Activated T-helper 17 cell treated with anti-CD3 and anti-CD28 coated beads, Interleukin-2, amount 50 U/mL, for 72 hours (primary cell): ENCODE measurements around the gene HIF1A. TPM values are rescaled to one million over a fixed set of nuclear protein-coding genes. Genes with fewer than 3 reads are reported as not detected.

ENCODE experiments used
- ATAC-seq: fragments of 150-1000 bp; cut with Tn5 transposase; replicated peaks from 2 replicates; pipeline ENCODE4 v1.10.0; 2021; ENCODE audit warnings: mild to moderate bottlenecking, moderate library complexity
- H3K27ac Mint-ChIP-seq: one replicate; pipeline ENCODE4 v1.8.0; 2022; ENCODE audit warnings: mixed read lengths
- H3K27me3 Mint-ChIP-seq: one replicate; pipeline ENCODE4 v1.8.0; 2022; ENCODE audit warnings: mixed read lengths
- H3K36me3 Mint-ChIP-seq: one replicate; pipeline ENCODE4 v1.8.0; 2022; ENCODE audit warnings: low read depth, mild to moderate bottlenecking, mixed read lengths
- H3K4me1 Mint-ChIP-seq: one replicate; pipeline ENCODE4 v1.8.0; 2022; ENCODE audit warnings: mixed read lengths
- H3K4me3 Mint-ChIP-seq: one replicate; pipeline ENCODE4 v1.8.0; 2022; ENCODE audit warnings: mild to moderate bottlenecking, mixed read lengths
- H3K9me3 Mint-ChIP-seq: one replicate; pipeline ENCODE4 v1.8.0; 2022; ENCODE audit warnings: mixed read lengths
- total RNA-seq, 2 donors: library from RNA; stranded (reverse); gene quantifications; one replicate each; pipeline ENCODE4 v1.2.3, GENCODE V29; 2022

Gene HIF1A
- total RNA-seq, 2 donors from 2014 or later: 123 to 176 TPM

GRCh38 chr14:61662437-61663311 lies 32.6 kb upstream of the HIF1A start:
- ATAC-seq: peak; percentile 83
- Mint-ChIP-seq H3K9me3 (no peaks in the 10 kb centered on the region), H3K36me3 (peaks cover 21% of the 10 kb centered on the region), H3K4me1 (peaks cover 44% of the 10 kb centered on the region), H3K27me3 (no peaks in the 10 kb centered on the region), H3K4me3 (peak overlapping the region; percentile 84), H3K27ac (peak overlapping the region; percentile 96)

DNA sequence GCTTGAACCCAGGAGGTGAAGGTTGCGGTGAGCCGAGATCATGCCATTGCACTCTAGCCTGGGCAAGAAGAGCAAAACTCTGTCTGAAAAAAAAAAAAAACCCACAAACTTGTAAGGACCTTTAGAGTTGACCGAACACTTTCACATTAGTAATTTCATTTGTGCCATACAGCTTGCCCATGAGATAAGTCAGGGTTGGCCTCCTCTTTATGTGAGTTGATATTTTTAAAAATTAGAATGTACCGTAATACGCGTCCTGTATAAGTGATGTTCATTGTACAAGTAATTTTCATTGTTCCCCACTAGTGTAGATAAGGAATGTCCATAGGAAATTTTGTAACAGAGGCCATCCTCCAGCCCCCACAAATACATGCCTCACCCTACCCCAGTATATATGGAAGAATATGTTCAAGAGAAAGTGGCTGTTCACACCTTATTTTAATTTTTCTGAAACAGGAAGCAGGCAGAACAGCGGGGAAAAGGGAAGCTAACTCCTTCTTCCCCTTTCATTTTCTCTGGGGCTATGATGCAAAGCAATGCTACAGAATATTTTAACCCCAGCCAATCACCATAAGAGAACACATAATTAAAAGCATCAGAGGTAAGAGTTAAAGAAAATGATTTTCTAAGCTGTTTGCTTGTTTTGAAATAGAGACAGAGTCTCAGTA lies 31.9 kb upstream of the HIF1A start:
- peak overlapping the region; percentile 96 for H3K27ac Mint-ChIP-seq
- peak; percentile 40 for ATAC-seq
- H3K27me3 Mint-ChIP-seq: no peaks in the 10 kb centered on the region
- H3K4me3 Mint-ChIP-seq: peak overlapping the region; percentile 84
- H3K9me3 Mint-ChIP-seq: no peaks in the 10 kb centered on the region
- peaks cover 44% of the 10 kb centered on the region for H3K4me1 Mint-ChIP-seq
- peaks cover 21% of the 10 kb centered on the region for H3K36me3 Mint-ChIP-seq

GRCh38 chr14:61668282-61668681 lies 27.0 kb upstream of the HIF1A start:
- H3K4me1 Mint-ChIP-seq: peaks cover 18% of the 10 kb centered on the region
- H3K27ac Mint-ChIP-seq: no peak overlapping the region
- no peaks in the 10 kb centered on the region for H3K9me3 Mint-ChIP-seq
- ATAC-seq: peak; percentile 81
- H3K36me3 Mint-ChIP-seq: peaks cover under 1% of the 10 kb centered on the region
- H3K4me3 Mint-ChIP-seq: no peak overlapping the region
- H3K27me3 Mint-ChIP-seq: no peaks in the 10 kb centered on the region

- H3K27me3 Mint-ChIP-seq: no peaks in the 10 kb centered on the region
- no peak overlapping the region for H3K27ac Mint-ChIP-seq
- no peak overlapping the region for H3K4me3 Mint-ChIP-seq
- no peaks in the 10 kb centered on the region for H3K36me3 Mint-ChIP-seq
- no peaks in the 10 kb centered on the region for H3K9me3 Mint-ChIP-seq
- peaks cover 7% of the 10 kb centered on the region for H3K4me1 Mint-ChIP-seq
- no peak for ATAC-seq
Observed at GRCh38 chr14:61670576-61670975, 24.7 kb upstream of the HIF1A start.

DNA sequence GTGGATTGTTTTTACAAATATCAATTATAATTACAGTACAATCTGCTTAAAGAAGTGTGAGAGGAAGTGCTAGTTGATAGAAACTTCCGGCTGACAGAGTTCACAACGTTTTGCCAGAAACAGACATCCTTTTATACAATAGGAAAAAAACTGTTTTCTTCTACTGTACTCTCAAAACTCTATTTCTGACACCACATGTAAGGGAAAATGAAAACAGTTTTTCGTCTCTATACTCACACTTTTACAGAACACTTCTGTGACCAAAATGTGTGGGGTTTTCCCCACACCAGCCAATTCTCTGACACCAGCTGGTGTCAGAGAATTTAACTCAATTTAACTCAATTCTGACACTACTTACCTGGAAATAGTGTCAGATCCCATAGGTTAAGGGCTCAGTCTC lies 24.2 kb upstream of the HIF1A start:
- ATAC-seq: peak; percentile 85
- Mint-ChIP-seq H3K36me3 (no peaks in the 10 kb centered on the region), H3K4me3 (no peak overlapping the region), H3K4me1 (peaks cover 4% of the 10 kb centered on the region), H3K27me3 (no peaks in the 10 kb centered on the region), H3K27ac (no peak overlapping the region), H3K9me3 (no peaks in the 10 kb centered on the region)

DNA sequence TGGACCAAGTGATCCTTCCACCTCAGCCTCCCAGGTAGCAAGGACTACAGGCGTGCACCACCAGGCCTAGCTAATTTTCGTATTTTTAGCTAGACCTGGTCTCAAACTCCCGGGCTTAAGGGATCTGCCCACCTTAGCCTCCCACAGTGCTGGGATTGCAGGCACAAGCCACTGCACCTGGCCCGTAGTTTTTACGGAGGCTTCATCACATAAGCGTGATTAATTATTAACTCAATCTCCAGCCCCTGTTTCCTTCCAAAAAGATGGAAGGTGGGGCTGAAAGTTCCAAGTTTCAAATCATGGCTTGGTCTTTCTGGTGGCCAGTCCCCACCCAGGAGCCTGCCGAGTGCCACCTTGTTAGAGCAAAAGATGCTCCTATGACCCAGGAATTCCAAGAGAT lies 22.5 kb upstream of the HIF1A start:
- Mint-ChIP-seq H3K36me3 (no peaks in the 10 kb centered on the region), H3K9me3 (no peaks in the 10 kb centered on the region), H3K4me3 (no peak overlapping the region), H3K4me1 (peaks cover 4% of the 10 kb centered on the region), H3K27me3 (no peaks in the 10 kb centered on the region), H3K27ac (no peak overlapping the region)
- no peak for ATAC-seq

DNA sequence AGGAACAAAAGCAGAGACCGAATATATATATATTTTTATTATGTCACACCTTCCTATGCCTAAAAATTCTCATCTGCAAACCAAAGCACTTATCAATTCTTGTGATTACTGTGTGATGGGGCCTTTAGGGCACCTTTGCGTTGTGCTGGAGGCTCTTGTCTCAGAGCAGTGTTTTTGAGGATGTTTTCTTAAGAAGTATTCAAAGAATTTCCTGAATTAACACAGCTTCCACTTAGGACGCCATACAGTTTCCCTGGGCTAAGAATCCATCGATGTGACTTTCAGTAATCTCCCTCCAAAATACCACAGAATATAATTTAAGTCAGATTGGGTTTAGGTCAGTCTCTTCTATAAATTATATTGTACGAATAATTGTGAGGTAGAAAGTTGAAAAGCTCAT lies 22.0 kb upstream of the HIF1A start:
- H3K9me3 Mint-ChIP-seq: no peaks in the 10 kb centered on the region

GRCh38 chr14:61675291-61675690 lies 20.0 kb upstream of the HIF1A start:
- no peaks in the 10 kb centered on the region for H3K27me3 Mint-ChIP-seq
- no peak overlapping the region for H3K27ac Mint-ChIP-seq
- no peak overlapping the region for H3K4me3 Mint-ChIP-seq
- H3K4me1 Mint-ChIP-seq: peaks cover 4% of the 10 kb centered on the region
- no peaks in the 10 kb centered on the region for H3K36me3 Mint-ChIP-seq
- ATAC-seq: no peak
- no peaks in the 10 kb centered on the region for H3K9me3 Mint-ChIP-seq

More for the DNA sequence above, 22.0 kb upstream of the HIF1A start:
- Mint-ChIP-seq H3K4me1 (peaks cover 4% of the 10 kb centered on the region), H3K4me3 (no peak overlapping the region), H3K27me3 (no peaks in the 10 kb centered on the region), H3K36me3 (no peaks in the 10 kb centered on the region), H3K27ac (no peak overlapping the region)
- no peak for ATAC-seq

DNA sequence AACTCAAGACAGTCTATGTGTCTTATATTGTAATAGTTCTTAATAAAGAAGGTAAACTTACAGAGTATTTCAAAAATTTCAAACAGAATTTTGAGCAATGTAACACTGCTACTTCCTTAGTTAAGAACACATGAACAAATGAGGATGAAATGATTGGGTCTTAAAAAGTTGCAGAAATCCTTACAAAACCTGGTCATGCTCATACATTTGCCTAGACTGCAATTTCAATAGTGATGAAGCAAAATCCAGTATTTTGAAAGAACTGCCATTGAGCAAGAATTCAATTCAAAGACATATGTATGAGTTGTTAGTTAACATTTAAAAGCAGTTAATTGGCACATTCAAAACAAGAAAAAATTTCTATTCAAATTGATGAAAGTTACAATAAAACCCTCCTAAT lies 17.8 kb upstream of the HIF1A start:
- Mint-ChIP-seq H3K27ac (no peak overlapping the region), H3K4me1 (no peaks in the 10 kb centered on the region), H3K4me3 (no peak overlapping the region), H3K9me3 (no peaks in the 10 kb centered on the region), H3K36me3 (no peaks in the 10 kb centered on the region), H3K27me3 (no peaks in the 10 kb centered on the region)
- ATAC-seq: no peak

DNA sequence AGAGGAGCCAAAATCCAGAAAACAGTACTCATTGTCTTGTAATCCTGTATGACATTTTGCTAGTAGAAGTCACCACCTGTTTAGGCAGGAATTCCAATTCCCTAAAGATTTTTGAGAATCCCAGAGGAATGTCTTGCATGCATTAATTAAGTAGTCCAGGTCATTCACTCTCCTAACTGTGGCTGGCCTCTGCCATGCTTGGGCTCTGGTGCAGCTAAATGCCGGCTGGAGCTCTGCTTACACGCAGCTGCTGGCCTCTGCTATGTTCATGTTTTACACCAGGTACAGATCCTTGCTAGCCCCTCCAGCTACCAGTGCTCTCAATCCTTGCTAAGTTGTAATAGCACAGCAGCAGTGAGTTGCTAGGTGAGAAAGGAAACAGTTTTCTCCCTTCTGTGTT lies 16.3 kb upstream of the HIF1A start:
- Mint-ChIP-seq H3K4me1 (peaks cover under 1% of the 10 kb centered on the region), H3K27ac (no peak overlapping the region)

GRCh38 chr14:61681413-61681812 lies 13.9 kb upstream of the HIF1A start:
- Mint-ChIP-seq H3K27ac (no peak overlapping the region), H3K4me1 (peaks cover 4% of the 10 kb centered on the region), H3K27me3 (no peaks in the 10 kb centered on the region), H3K4me3 (no peak overlapping the region), H3K9me3 (no peaks in the 10 kb centered on the region), H3K36me3 (no peaks in the 10 kb centered on the region)
- ATAC-seq: no peak

More for the DNA sequence above, 16.3 kb upstream of the HIF1A start:
- no peak overlapping the region for H3K4me3 Mint-ChIP-seq
- H3K9me3 Mint-ChIP-seq: no peaks in the 10 kb centered on the region
- H3K36me3 Mint-ChIP-seq: no peaks in the 10 kb centered on the region
- no peak for ATAC-seq
- no peaks in the 10 kb centered on the region for H3K27me3 Mint-ChIP-seq

DNA sequence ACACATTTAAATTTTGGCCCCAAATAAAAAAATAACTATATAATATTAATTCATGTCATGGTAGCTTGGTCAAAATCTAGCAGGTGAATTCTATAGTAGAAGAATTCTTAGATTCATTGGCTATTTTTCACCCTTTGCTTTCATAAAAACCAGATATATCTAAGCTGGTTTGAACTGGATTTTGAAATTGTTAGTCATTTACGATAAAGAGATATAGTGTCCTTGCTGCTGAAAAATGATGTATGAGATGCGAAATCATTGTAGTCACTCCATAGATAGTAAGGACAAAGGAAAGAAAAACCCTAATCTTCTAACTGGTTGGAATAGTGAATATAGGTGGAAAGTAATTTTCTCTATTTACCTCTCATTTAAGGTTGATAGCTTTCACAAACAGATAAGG lies 12.2 kb upstream of the HIF1A start:
- Mint-ChIP-seq H3K9me3 (no peaks in the 10 kb centered on the region), H3K36me3 (no peaks in the 10 kb centered on the region), H3K27me3 (no peaks in the 10 kb centered on the region), H3K27ac (no peak overlapping the region), H3K4me3 (no peak overlapping the region), H3K4me1 (peaks cover 4% of the 10 kb centered on the region)
- ATAC-seq: no peak

- Mint-ChIP-seq H3K27me3 (no peaks in the 10 kb centered on the region), H3K4me1 (peaks cover 24% of the 10 kb centered on the region)
Observed at GRCh38 chr14:61690039-61690438, 5.3 kb upstream of the HIF1A start.

GRCh38 chr14:61690982-61691381 lies 4.3 kb upstream of the HIF1A start:
- Mint-ChIP-seq H3K27ac (peak overlapping the region; percentile 87), H3K4me1 (peaks cover 24% of the 10 kb centered on the region), H3K4me3 (peak overlapping the region; percentile 76), H3K27me3 (no peaks in the 10 kb centered on the region), H3K9me3 (no peaks in the 10 kb centered on the region), H3K36me3 (peaks cover 14% of the 10 kb centered on the region)
- peak; percentile 35 for ATAC-seq

More at GRCh38 chr14:61690039-61690438, 5.3 kb upstream of the HIF1A start:
- Mint-ChIP-seq H3K36me3 (peaks cover 6% of the 10 kb centered on the region), H3K4me3 (no peak overlapping the region), H3K9me3 (no peaks in the 10 kb centered on the region), H3K27ac (no peak overlapping the region)
- ATAC-seq: no peak

- ATAC-seq: no peak
- H3K27me3 Mint-ChIP-seq: no peaks in the 10 kb centered on the region
- H3K4me1 Mint-ChIP-seq: peaks cover 24% of the 10 kb centered on the region
- peaks cover 20% of the 10 kb centered on the region for H3K36me3 Mint-ChIP-seq
- peak overlapping the region; percentile 76 for H3K4me3 Mint-ChIP-seq
- H3K9me3 Mint-ChIP-seq: no peaks in the 10 kb centered on the region
- peak overlapping the region; percentile 87 for H3K27ac Mint-ChIP-seq
Observed at GRCh38 chr14:61691495-61691894, 3.8 kb upstream of the HIF1A start.
